ENCODE data around the gene OBSCN. TPM values are rescaled to one million over a fixed set of nuclear protein-coding genes. Genes with fewer than 3 reads are reported as not detected.

Gene OBSCN
- total RNA-seq, 6 experiments from 2014 or later, result 0.27 to 1.8 (median 0.53) TPM

DNA sequence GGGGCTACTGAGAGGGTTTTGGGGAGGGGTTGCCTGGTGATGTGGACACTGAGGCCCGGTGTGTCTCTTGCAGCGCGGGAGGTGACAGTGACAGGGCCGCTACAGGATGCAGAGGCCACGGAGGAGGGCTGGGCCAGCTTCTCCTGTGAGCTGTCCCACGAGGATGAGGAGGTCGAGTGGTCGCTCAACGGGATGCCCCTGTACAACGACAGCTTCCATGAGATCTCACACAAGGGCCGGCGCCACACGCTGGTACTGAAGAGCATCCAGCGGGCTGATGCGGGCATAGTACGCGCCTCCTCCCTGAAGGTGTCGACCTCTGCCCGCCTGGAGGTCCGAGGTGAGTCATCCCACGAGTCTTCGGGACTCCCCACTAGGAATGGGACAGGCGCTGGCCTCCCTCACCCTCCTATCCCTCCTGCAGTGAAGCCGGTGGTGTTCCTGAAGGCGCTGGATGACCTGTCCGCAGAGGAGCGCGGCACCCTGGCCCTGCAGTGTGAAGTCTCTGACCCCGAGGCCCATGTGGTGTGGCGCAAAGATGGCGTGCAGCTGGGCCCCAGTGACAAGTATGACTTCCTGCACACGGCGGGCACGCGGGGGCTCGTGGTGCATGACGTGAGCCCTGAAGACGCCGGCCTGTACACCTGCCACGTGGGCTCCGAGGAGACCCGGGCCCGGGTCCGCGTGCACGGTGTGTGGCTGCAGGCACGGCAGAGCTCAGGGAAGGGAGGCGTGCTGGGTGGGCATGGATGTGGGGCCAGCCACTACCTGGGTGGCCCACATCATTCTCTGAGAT is 72.5 kb downstream of the OBSCN start:
- H3K4me3 Mint-ChIP-seq, result no peak overlapping the region
- H3K27me3 Mint-ChIP-seq (ENCODE audit: insufficient read depth), result no peaks in the 10 kb centered on the region

DNA sequence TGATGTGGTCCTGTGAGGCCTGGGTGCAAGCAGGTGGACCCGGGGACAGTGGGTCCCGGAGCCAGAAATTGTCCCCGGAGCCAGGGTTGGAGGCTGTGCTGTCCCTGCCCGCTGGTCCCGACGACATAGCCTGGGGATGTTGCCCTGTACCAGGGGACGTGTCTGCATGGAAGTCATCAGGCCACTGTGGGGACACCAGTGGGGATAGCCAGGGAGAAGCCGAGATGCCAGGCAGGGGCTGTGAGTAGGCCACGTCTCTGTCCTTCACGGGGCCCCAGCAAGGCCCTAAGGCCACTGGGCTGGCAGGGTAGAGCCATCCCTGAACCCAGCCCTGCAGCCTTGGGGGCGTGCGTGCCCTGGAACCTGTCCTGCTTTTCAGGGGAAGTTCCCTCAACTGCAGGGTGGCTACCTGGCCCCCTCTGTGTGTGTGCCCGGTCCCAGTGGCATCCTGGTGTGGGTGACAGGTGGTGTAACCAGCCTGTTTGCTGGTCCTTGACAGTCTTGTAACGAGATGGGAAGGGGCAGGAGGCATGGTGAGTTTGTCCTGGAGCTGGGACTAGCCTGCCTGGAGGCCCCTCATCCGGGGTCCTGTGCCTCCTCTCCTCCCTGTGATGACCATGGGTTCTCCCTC is 73.2 kb downstream of the OBSCN start:
- Mint-ChIP-seq H3K9me3 (peaks cover 25% of the 10 kb centered on the region), H3K27me3 (ENCODE audit: insufficient read depth) (no peaks in the 10 kb centered on the region), H3K27ac (no peak overlapping the region), H3K4me1 (ENCODE audit: low read depth) (no peaks in the 10 kb centered on the region), H3K36me3 (ENCODE audit: low read depth) (0 out of 2 replicates have a peak, but pooled peaks cover 4% of the 10 kb centered on the region), H3K4me3 (no peak overlapping the region)
- TF ChIP-seq, protein P1, sequence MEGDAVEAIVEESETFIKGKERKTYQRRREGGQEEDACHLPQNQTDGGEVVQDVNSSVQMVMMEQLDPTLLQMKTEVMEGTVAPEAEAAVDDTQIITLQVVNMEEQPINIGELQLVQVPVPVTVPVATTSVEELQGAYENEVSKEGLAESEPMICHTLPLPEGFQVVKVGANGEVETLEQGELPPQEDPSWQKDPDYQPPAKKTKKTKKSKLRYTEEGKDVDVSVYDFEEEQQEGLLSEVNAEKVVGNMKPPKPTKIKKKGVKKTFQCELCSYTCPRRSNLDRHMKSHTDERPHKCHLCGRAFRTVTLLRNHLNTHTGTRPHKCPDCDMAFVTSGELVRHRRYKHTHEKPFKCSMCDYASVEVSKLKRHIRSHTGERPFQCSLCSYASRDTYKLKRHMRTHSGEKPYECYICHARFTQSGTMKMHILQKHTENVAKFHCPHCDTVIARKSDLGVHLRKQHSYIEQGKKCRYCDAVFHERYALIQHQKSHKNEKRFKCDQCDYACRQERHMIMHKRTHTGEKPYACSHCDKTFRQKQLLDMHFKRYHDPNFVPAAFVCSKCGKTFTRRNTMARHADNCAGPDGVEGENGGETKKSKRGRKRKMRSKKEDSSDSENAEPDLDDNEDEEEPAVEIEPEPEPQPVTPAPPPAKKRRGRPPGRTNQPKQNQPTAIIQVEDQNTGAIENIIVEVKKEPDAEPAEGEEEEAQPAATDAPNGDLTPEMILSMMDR (IDR thresholded peaks at IDR 0.05), result no peak
- no peak for DNase-seq

More for the DNA sequence above, 72.5 kb downstream of the OBSCN start:
- H3K9me3 Mint-ChIP-seq, result peaks cover 22% of the 10 kb centered on the region
- no peak overlapping the region for H3K27ac Mint-ChIP-seq
- no peak for DNase-seq
- TF ChIP-seq, protein P1 (IDR thresholded peaks at IDR 0.05), result no peak
- 0 out of 2 replicates have a peak, but pooled peaks cover 1% of the 10 kb centered on the region for H3K36me3 Mint-ChIP-seq (ENCODE audit: low read depth)
- no peaks in the 10 kb centered on the region for H3K4me1 Mint-ChIP-seq (ENCODE audit: low read depth)

DNA sequence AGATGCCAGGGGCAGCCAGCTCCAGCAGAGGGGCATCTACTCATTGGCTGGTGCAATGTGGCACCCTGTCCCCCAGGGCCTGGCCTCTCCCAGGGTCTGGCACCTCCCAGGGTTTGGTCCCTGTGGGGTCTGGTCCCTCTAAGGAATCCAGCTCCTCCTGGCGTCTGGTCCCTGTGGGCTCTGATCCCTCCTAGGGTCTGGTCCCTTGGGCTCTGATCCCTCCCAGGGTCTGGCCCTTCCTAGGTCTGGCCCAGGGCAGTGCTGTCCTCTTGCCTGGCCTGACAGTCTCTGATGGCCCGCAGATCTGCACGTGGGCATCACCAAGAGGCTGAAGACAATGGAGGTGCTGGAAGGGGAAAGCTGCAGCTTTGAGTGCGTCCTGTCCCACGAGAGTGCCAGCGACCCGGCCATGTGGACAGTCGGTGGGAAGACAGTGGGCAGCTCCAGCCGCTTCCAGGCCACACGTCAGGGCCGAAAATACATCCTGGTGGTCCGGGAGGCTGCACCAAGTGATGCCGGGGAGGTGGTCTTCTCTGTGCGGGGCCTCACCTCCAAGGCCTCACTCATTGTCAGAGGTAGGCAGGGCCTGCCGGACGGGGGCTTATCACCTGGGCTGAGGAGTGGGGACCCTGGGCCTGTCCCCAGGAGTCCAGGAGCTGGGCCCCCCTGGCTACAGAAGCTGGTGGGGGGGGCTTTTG is 73.9 kb downstream of the OBSCN start:
- H3K27ac Mint-ChIP-seq, result no peak overlapping the region
- H3K4me1 Mint-ChIP-seq (ENCODE audit: low read depth), result no peaks in the 10 kb centered on the region
- peaks cover 25% of the 10 kb centered on the region for H3K9me3 Mint-ChIP-seq
- H3K27me3 Mint-ChIP-seq (ENCODE audit: insufficient read depth), result no peaks in the 10 kb centered on the region
- TF ChIP-seq, protein P1 (IDR thresholded peaks at IDR 0.05), result no peak
- 0 out of 2 replicates have a peak, but pooled peaks cover 4% of the 10 kb centered on the region for H3K36me3 Mint-ChIP-seq (ENCODE audit: low read depth)
- DNase-seq, result no peak
- no peak overlapping the region for H3K4me3 Mint-ChIP-seq

DNA sequence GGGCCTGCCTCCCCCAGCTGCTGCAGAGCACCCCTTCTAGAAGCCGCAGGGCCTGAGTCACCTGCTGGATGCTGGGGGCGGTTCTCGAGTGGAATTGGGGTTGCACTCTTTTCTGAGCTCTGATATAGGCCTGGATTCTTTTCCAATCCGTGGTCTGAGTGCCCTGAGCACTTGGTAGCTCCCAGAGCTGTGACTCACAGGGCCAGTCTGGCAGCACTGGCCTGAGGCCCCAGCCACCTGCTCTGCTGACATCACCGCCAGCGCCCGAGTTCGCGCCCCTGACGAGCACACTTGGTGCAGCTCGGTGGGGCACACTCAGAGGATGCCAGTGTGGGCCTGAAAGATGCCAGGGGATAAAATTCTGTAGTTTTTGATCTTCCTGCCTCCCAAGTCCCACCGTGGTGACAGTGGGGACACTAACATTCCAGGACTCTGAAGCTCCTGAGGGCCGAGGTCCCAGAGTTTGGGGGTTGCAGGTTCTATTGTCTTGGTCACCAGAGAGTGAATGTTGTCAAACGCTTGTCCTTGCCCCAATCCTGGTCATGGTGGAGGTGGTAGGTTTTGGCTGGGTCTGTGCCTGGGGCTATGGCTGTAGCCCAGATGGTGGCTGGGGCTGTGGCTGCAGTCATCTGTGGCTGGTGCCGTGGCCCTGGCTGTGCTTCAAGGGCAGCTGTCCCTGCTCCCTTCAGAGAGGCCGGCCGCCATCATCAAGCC is 74.6 kb downstream of the OBSCN start:
- TF ChIP-seq, protein P1 (IDR thresholded peaks at IDR 0.05), result no peak
- Mint-ChIP-seq H3K36me3 (ENCODE audit: low read depth) (0 out of 2 replicates have a peak, but pooled peaks cover 4% of the 10 kb centered on the region), H3K27ac (no peak overlapping the region), H3K4me1 (ENCODE audit: low read depth) (no peaks in the 10 kb centered on the region), H3K4me3 (no peak overlapping the region), H3K27me3 (ENCODE audit: insufficient read depth) (peaks cover 2% of the 10 kb centered on the region; the same call in 1 of the 2 replicates), H3K9me3 (peaks cover 29% of the 10 kb centered on the region)
- DNase-seq, result no peak

DNA sequence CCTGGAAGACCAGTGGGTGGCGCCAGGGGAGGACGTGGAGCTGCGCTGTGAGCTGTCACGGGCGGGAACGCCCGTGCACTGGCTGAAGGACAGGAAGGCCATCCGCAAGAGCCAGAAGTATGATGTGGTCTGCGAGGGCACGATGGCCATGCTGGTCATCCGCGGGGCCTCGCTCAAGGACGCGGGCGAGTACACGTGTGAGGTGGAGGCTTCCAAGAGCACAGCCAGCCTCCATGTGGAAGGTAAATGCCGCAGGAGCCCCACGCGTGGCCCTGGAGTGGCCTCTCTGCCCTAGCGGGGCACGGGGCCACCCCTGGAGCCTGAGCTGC is 75.2 kb downstream of the OBSCN start:
- H3K27me3 Mint-ChIP-seq (ENCODE audit: insufficient read depth), result peaks cover 2% of the 10 kb centered on the region; the same call in 1 of the 2 replicates
- DNase-seq, result no peak
- no peak overlapping the region for H3K27ac Mint-ChIP-seq
- no peak overlapping the region for H3K4me3 Mint-ChIP-seq
- H3K4me1 Mint-ChIP-seq (ENCODE audit: low read depth), result no peaks in the 10 kb centered on the region
- TF ChIP-seq, protein P1 (IDR thresholded peaks at IDR 0.05), result no peak
- H3K9me3 Mint-ChIP-seq, result peaks cover 34% of the 10 kb centered on the region
- H3K36me3 Mint-ChIP-seq (ENCODE audit: low read depth), result 0 out of 2 replicates have a peak, but pooled peaks cover 4% of the 10 kb centered on the region
